ENCODE measurements around the gene NUTM1.

GRCh38 chr15:34339946-34340345, 3.2 kb upstream of the NUTM1 start:
- no peak for TF ChIP-seq CTCF (IDR thresholded peaks at IDR 0.05)
- no peak for TF ChIP-seq POLR2A (IDR thresholded peaks at IDR 0.05)
